Gastrocnemius medialis (tissue), 4 donors: ENCODE data around the gene C4B.
"Not testable (repeated sequence)": the region's sequence is repeated elsewhere in the genome, so short reads cannot be mapped to it uniquely, and the experiment has no call there.

ENCODE experiments used
- POLR2A ChIP-seq, 2 donors: fragments of 450-650 bp; IDR thresholded peaks; one replicate each; pipeline ENCODE4 v1.6.1; 2017; ENCODE audit warnings: antibody characterized with exemption in 2 of 2, mild to moderate bottlenecking in 2 of 2, moderate library complexity in 2 of 2
- TF ChIP-seq, protein P1 (sequence below), 5 experiments: fragments of 450-650 bp in 3 of 5; fragments of 200-600 bp in 2 of 5; sonication (generic) in 2 of 5; IDR thresholded peaks in 4 of 5; conservative IDR thresholded peaks in 1 of 5; 1 replicate in 4 of 5; 2 replicates in 1 of 5; pipeline ENCODE4 v1.5.1; 2016 to 2019; ENCODE audit warnings: antibody characterized with exemption in 5 of 5, mild to moderate bottlenecking in 3 of 5, moderate library complexity in 3 of 5

- not testable (repeated sequence) for TF ChIP-seq POLR2A (IDR thresholded peaks at IDR 0.05)
- TF ChIP-seq, protein P1, sequence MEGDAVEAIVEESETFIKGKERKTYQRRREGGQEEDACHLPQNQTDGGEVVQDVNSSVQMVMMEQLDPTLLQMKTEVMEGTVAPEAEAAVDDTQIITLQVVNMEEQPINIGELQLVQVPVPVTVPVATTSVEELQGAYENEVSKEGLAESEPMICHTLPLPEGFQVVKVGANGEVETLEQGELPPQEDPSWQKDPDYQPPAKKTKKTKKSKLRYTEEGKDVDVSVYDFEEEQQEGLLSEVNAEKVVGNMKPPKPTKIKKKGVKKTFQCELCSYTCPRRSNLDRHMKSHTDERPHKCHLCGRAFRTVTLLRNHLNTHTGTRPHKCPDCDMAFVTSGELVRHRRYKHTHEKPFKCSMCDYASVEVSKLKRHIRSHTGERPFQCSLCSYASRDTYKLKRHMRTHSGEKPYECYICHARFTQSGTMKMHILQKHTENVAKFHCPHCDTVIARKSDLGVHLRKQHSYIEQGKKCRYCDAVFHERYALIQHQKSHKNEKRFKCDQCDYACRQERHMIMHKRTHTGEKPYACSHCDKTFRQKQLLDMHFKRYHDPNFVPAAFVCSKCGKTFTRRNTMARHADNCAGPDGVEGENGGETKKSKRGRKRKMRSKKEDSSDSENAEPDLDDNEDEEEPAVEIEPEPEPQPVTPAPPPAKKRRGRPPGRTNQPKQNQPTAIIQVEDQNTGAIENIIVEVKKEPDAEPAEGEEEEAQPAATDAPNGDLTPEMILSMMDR (IDR thresholded peaks at IDR 0.05 in 4 of 5, conservative IDR thresholded peaks at IDR 0.05 in 1 of 5) = not testable (repeated sequence)
Observed at GRCh38 chr6:31980998-31981397, 33.6 kb upstream of the C4B start.
